HEK293 (cell line): ENCODE measurements around the gene NR2F2.

Experiments
- ATF2 ChIP-seq: fragments of 450-650 bp; formaldehyde crosslinking; IDR thresholded peaks from 2 replicates; pipeline ENCODE4 v1.5.1; 2016; ENCODE audit warnings: missing biosample characterization, missing genetic modification characterization, low read depth
- EGR2 ChIP-seq: fragments of 450-650 bp; formaldehyde crosslinking; IDR thresholded peaks from 2 replicates; pipeline ENCODE4 v1.5.1; 2016; ENCODE audit warnings: low read depth, missing biosample characterization, missing genetic modification characterization
- HOXA7 ChIP-seq: sonication (generic); formaldehyde crosslinking; IDR thresholded peaks from 2 replicates; pipeline ENCODE4 v1.8.1; 2022; ENCODE audit warnings: missing genetic modification reagents, borderline replicate concordance
- IKZF3 ChIP-seq: fragments of 450-650 bp; IDR thresholded peaks from 2 replicates; pipeline ENCODE4 v1.5.0; 2018; ENCODE audit warnings: missing biosample characterization, mild to moderate bottlenecking, missing genetic modification characterization, moderate library complexity
- KLF8 ChIP-seq: fragments of 450-650 bp; formaldehyde crosslinking; IDR thresholded peaks from 2 replicates; pipeline ENCODE4 v1.5.1; 2016; ENCODE audit warnings: missing biosample characterization, missing genetic modification characterization
- WT1 ChIP-seq: fragments of 450-650 bp; formaldehyde crosslinking; IDR thresholded peaks from 2 replicates; pipeline ENCODE4 v1.5.1; 2016; ENCODE audit warnings: missing biosample characterization, missing genetic modification characterization
- ZBTB20 ChIP-seq: fragments of 450-650 bp; formaldehyde crosslinking; IDR thresholded peaks from 2 replicates; pipeline ENCODE4 v1.5.1; 2016; ENCODE audit warnings: missing biosample characterization, missing genetic modification characterization
- ZBTB21 ChIP-seq: fragments of 450-650 bp; formaldehyde crosslinking; IDR thresholded peaks from 2 replicates; pipeline ENCODE4 v1.5.1; 2017; ENCODE audit warnings: missing biosample characterization, missing genetic modification characterization
- ZBTB48 ChIP-seq: fragments of 450-650 bp; formaldehyde crosslinking; IDR thresholded peaks from 2 replicates; pipeline ENCODE4 v1.5.1; 2016; ENCODE audit warnings: missing biosample characterization, missing genetic modification characterization
- ZEB2 ChIP-seq: fragments of 450-650 bp; formaldehyde crosslinking; IDR thresholded peaks from 2 replicates; pipeline ENCODE4 v1.5.1; 2016; ENCODE audit warnings: missing biosample characterization, missing genetic modification characterization
- ZNF121 ChIP-seq: fragments of 450-650 bp; formaldehyde crosslinking; IDR thresholded peaks from 2 replicates; pipeline ENCODE4 v1.5.1; 2016; ENCODE audit warnings: missing biosample characterization, missing genetic modification characterization
- ZNF140 ChIP-seq: fragments of 450-650 bp; formaldehyde crosslinking; IDR thresholded peaks from 2 replicates; pipeline ENCODE4 v1.5.1; 2016; ENCODE audit warnings: missing biosample characterization, missing genetic modification characterization
- ZNF211 ChIP-seq: fragments of 450-650 bp; formaldehyde crosslinking; IDR thresholded peaks from 2 replicates; pipeline ENCODE4 v1.5.1; 2016; ENCODE audit warnings: low read depth, missing biosample characterization, missing genetic modification characterization
- ZNF23 ChIP-seq: fragments of 450-650 bp; formaldehyde crosslinking; IDR thresholded peaks from 2 replicates; pipeline ENCODE4 v1.5.1; 2016; ENCODE audit warnings: missing biosample characterization, missing genetic modification characterization, borderline replicate concordance
- ZNF24 ChIP-seq: fragments of 450-650 bp; formaldehyde crosslinking; IDR thresholded peaks from 2 replicates; pipeline ENCODE4 v1.5.1; 2016; ENCODE audit warnings: missing biosample characterization, missing genetic modification characterization
- ZNF248 ChIP-seq: fragments of 450-650 bp; formaldehyde crosslinking; IDR thresholded peaks from 2 replicates; pipeline ENCODE4 v1.5.1; 2017; ENCODE audit warnings: missing biosample characterization, missing genetic modification characterization
- ZNF302 ChIP-seq: fragments of 450-650 bp; formaldehyde crosslinking; IDR thresholded peaks from 2 replicates; pipeline ENCODE4 v1.5.1; 2016; ENCODE audit warnings: missing biosample characterization, missing genetic modification characterization, low read depth
- ZNF335 ChIP-seq: fragments of 450-650 bp; formaldehyde crosslinking; conservative IDR thresholded peaks from 2 replicates; pipeline ENCODE4 v1.5.1; 2016; ENCODE audit warnings: missing biosample characterization, missing genetic modification characterization
- ZNF350 ChIP-seq: fragments of 450-650 bp; formaldehyde crosslinking; IDR thresholded peaks from 2 replicates; pipeline ENCODE4 v1.5.0; 2017; ENCODE audit warnings: missing biosample characterization, mild to moderate bottlenecking, missing genetic modification characterization
- ZNF423 ChIP-seq: fragments of 450-650 bp; formaldehyde crosslinking; IDR thresholded peaks from 2 replicates; pipeline ENCODE4 v1.5.1; 2016; ENCODE audit warnings: missing biosample characterization, missing genetic modification characterization
- ZNF433 ChIP-seq: fragments of 450-650 bp; formaldehyde crosslinking; IDR thresholded peaks from 2 replicates; pipeline ENCODE4 v1.5.1; 2016; ENCODE audit warnings: missing biosample characterization, missing genetic modification characterization, low read depth
- ZNF521 ChIP-seq: fragments of 450-650 bp; formaldehyde crosslinking; IDR thresholded peaks from 2 replicates; pipeline ENCODE4 v1.5.1; 2017; ENCODE audit warnings: missing biosample characterization, mild to moderate bottlenecking, missing genetic modification characterization
- ZNF529 ChIP-seq: fragments of 450-650 bp; formaldehyde crosslinking; IDR thresholded peaks from 2 replicates; pipeline ENCODE4 v1.5.1; 2017; ENCODE audit warnings: missing genetic modification characterization, missing biosample characterization; ENCODE audit not compliant: insufficient replicate concordance
- ZNF558 ChIP-seq: fragments of 450-650 bp; formaldehyde crosslinking; IDR thresholded peaks from 2 replicates; pipeline ENCODE4 v1.5.1; 2016; ENCODE audit warnings: missing biosample characterization, missing genetic modification characterization
- ZNF776 ChIP-seq: fragments of 450-650 bp; formaldehyde crosslinking; IDR thresholded peaks from 2 replicates; pipeline ENCODE4 v1.5.0; 2017; ENCODE audit warnings: missing biosample characterization, missing genetic modification characterization, borderline replicate concordance
- TF ChIP-seq, protein P1 (sequence below): fragments of 450-650 bp; formaldehyde crosslinking; IDR thresholded peaks from 2 replicates; pipeline ENCODE4 v1.5.1; 2017; ENCODE audit warnings: missing biosample characterization, missing genetic modification characterization
- TF ChIP-seq, protein P2 (sequence below): fragments of 450-650 bp; formaldehyde crosslinking; IDR thresholded peaks from 2 replicates; pipeline ENCODE4 v1.5.1; 2016; ENCODE audit warnings: missing biosample characterization, missing genetic modification characterization, borderline replicate concordance
- TF ChIP-seq, protein P3 (sequence below): fragments of 450-650 bp; formaldehyde crosslinking; IDR thresholded peaks from 2 replicates; pipeline ENCODE4 v1.5.1; 2016; ENCODE audit warnings: missing biosample characterization, missing genetic modification characterization

NR2F2 gene

DNA sequence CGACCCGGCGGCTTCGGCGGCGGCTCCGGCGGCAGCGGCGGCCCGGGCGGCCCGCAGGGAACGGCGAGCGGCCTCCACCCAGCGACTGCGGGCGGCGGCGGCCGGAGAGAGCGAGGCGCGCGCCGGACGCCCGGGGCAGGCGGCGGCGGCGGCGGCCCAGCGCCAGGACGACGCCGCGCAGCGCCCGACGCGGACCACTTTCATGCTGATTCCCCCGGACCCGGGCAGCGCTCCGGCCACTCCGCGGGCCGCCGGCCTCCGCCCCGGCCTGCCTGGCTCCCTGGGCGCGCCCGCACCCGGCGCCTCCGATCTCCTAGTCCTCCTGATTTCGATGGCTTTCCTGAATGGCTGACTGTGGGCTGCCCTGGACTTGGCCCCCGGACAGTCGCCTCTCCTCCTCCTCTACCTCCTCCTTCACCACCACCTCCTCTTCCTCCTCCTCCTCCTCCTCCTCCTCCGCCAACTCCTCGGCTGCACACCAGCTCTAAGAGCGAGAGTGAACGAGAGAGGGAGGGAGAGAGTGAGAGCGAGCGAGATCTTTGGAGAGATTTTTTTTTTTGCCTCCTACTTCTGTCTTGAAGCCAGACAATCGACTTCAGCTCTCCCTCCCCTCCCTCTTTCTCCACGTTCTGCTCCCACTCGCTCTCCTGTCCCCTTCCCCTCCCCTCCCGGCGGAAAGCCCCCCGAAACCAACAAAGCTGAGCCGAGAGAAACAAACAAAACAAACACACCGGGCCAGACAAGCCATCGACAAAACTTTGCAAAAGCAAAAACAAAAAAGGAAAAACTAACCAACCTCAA, 844 bp downstream of the NR2F2 start (continued):
- TF ChIP-seq ZNF776 (tag by site-specific recombination) (no peak), ATF2 (no peak), IKZF3 (tag by site-specific recombination) (no peak), ZNF248 (no peak), ZNF211 (tag by site-specific recombination) (no peak), ZNF140 (tag by site-specific recombination) (no peak), ZNF302 (tag by site-specific recombination) (no peak), ZNF24 (no peak), ZNF521 (tag by site-specific recombination) (no peak), ZNF121 (tag by site-specific recombination) (no peak), ZNF558 (tag by site-specific recombination) (no peak), ZNF433 (tag by site-specific recombination) (no peak), ZNF423 (no peak), KLF8 (tag by site-specific recombination) (no peak; the same call in 1 of the 2 replicates), ZNF529 (no peak), ZEB2 (tag by site-specific recombination) (0 out of 2 replicates have a peak, but pooled peaks have one; percentile 20), ZBTB20 (tag by site-specific recombination) (peak; percentile 51), HOXA7 (CRISPR knock-in tag) (no peak), ZBTB48 (tag by site-specific recombination) (no peak), WT1 (tag by site-specific recombination) (no peak), ZNF335 (no peak; the same call in none of the 2 replicates), EGR2 (peak; percentile 100), ZNF350 (tag by site-specific recombination) (no peak), ZNF23 (no peak), ZBTB21 (no peak)
- TF ChIP-seq, protein P1, sequence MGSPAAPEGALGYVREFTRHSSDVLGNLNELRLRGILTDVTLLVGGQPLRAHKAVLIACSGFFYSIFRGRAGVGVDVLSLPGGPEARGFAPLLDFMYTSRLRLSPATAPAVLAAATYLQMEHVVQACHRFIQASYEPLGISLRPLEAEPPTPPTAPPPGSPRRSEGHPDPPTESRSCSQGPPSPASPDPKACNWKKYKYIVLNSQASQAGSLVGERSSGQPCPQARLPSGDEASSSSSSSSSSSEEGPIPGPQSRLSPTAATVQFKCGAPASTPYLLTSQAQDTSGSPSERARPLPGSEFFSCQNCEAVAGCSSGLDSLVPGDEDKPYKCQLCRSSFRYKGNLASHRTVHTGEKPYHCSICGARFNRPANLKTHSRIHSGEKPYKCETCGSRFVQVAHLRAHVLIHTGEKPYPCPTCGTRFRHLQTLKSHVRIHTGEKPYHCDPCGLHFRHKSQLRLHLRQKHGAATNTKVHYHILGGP (tag by site-specific recombination) = no peak
- TF ChIP-seq, protein P2, sequence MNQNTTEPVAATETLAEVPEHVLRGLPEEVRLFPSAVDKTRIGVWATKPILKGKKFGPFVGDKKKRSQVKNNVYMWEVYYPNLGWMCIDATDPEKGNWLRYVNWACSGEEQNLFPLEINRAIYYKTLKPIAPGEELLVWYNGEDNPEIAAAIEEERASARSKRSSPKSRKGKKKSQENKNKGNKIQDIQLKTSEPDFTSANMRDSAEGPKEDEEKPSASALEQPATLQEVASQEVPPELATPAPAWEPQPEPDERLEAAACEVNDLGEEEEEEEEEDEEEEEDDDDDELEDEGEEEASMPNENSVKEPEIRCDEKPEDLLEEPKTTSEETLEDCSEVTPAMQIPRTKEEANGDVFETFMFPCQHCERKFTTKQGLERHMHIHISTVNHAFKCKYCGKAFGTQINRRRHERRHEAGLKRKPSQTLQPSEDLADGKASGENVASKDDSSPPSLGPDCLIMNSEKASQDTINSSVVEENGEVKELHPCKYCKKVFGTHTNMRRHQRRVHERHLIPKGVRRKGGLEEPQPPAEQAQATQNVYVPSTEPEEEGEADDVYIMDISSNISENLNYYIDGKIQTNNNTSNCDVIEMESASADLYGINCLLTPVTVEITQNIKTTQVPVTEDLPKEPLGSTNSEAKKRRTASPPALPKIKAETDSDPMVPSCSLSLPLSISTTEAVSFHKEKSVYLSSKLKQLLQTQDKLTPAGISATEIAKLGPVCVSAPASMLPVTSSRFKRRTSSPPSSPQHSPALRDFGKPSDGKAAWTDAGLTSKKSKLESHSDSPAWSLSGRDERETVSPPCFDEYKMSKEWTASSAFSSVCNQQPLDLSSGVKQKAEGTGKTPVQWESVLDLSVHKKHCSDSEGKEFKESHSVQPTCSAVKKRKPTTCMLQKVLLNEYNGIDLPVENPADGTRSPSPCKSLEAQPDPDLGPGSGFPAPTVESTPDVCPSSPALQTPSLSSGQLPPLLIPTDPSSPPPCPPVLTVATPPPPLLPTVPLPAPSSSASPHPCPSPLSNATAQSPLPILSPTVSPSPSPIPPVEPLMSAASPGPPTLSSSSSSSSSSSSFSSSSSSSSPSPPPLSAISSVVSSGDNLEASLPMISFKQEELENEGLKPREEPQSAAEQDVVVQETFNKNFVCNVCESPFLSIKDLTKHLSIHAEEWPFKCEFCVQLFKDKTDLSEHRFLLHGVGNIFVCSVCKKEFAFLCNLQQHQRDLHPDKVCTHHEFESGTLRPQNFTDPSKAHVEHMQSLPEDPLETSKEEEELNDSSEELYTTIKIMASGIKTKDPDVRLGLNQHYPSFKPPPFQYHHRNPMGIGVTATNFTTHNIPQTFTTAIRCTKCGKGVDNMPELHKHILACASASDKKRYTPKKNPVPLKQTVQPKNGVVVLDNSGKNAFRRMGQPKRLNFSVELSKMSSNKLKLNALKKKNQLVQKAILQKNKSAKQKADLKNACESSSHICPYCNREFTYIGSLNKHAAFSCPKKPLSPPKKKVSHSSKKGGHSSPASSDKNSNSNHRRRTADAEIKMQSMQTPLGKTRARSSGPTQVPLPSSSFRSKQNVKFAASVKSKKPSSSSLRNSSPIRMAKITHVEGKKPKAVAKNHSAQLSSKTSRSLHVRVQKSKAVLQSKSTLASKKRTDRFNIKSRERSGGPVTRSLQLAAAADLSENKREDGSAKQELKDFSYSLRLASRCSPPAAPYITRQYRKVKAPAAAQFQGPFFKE = no peak
- TF ChIP-seq, protein P3, sequence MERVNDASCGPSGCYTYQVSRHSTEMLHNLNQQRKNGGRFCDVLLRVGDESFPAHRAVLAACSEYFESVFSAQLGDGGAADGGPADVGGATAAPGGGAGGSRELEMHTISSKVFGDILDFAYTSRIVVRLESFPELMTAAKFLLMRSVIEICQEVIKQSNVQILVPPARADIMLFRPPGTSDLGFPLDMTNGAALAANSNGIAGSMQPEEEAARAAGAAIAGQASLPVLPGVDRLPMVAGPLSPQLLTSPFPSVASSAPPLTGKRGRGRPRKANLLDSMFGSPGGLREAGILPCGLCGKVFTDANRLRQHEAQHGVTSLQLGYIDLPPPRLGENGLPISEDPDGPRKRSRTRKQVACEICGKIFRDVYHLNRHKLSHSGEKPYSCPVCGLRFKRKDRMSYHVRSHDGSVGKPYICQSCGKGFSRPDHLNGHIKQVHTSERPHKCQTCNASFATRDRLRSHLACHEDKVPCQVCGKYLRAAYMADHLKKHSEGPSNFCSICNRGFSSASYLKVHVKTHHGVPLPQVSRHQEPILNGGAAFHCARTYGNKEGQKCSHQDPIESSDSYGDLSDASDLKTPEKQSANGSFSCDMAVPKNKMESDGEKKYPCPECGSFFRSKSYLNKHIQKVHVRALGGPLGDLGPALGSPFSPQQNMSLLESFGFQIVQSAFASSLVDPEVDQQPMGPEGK (tag by site-specific recombination) = peak; percentile 64
